GM19324 (cell line): Measurements from ENCODE around the gene WIPF1.

Source experiments
- ATAC-seq: cut with Tn5 transposase; IDR thresholded peaks from one replicate; pipeline ENCODE4 v1.9.1; 2021; ENCODE audit warnings: mild to moderate bottlenecking, moderate library complexity; ENCODE audit not compliant: unreplicated experiment, low FRiP score

Gene WIPF1

DNA sequence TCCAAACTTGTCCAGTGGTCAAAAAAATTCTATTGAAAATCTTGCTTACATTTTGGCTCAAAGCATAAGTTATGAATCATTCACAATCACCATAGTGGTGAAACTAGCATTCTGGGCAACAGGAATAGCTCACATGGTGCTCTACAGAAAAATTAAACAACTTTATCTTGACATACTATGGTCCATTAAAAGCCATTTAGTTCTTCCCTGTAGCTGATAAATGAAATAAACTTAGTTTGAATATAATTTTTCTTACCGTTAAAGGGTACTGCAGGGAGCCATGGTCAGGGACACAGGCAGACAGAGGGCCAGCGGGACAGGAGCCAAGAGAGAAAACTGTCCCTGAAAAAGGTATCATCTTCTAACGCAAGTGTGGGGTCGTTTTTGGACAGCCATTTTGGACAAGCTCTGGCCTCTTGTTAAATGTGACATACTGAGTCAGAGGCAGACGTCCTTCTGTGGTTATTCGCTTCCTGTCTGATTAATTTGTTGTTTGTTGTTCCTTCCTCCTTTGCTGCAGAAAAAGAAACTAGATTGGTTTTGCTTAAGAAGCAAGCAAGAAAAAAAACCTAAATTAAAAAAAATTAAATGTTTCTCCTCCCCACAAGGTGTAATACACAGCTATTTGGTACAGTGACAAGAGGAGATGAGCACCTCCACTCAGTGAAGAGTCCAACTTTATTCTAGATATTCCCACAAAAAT is at the start of gene WIPF1:
TSS of gene WIPF1 (minus strand) at position 460 of the 703 bp plus-strand sequence. CDS start 12,231 bp downstream, outside the sequence.
- peak; percentile 39 for ATAC-seq

DNA sequence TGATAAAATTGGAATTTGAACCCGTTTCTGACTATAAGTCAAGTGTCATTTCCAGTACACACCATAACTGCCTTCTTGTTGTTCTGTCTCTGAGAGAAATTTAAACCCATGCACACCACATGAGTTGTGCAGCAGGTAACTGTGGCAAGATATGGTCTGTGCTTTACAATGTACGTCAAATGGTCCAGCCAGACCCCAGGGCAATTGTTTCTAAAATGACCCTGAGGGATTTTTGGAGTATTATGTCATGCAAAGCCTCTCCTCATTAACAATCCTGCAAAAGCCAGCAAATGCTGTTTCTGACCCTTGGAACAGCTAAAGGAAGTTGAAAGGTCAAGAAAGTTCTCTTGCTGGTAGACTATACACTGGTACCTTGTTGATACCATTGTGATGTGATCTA is 47.7 kb upstream of the WIPF1 start:
- no peak for ATAC-seq

GRCh38 chr2:174644406-174644805 is 46.8 kb upstream of the WIPF1 start:
- no peak for ATAC-seq

GRCh38 chr2:174643356-174643755 is 45.8 kb upstream of the WIPF1 start:
- no peak for ATAC-seq

DNA sequence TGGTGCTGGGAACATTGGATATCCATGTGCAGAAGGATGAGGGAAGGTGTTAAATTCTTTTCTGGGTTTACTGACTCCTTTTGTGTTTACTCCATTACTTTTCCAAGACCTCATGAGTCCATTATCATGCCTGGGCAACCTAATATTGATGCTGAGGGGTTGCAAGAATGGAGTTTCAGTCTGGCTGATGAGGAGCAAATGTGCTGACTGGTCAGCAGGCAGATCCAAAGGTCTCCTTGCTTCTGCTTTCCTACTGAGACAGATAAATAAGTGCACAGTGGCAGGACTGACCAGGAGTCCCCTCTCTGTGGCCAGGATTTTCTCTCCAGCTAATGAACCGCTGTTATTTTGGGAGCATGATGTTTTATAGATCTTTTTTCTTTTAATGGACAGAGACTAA is 43.6 kb upstream of the WIPF1 start:
- ATAC-seq = no peak

DNA sequence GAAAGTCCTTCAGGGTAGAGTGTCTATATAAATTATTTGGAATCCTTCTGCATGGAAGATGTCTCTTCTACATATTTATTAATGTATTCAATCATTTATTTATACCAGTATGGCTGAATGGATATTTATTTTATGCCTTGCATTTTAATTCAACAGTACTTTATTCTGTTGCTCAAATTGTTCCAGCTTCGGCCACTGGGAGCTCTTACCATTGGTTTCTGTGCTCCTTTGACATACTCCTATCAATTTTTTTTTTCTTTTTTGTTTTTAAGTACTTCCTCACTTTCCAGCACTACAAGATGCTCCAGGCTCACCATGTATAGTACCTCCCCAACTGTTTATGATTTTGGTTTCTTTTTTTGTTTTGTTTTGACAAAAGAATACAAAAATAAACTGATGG is 39.4 kb upstream of the WIPF1 start:
- ATAC-seq = no peak

DNA sequence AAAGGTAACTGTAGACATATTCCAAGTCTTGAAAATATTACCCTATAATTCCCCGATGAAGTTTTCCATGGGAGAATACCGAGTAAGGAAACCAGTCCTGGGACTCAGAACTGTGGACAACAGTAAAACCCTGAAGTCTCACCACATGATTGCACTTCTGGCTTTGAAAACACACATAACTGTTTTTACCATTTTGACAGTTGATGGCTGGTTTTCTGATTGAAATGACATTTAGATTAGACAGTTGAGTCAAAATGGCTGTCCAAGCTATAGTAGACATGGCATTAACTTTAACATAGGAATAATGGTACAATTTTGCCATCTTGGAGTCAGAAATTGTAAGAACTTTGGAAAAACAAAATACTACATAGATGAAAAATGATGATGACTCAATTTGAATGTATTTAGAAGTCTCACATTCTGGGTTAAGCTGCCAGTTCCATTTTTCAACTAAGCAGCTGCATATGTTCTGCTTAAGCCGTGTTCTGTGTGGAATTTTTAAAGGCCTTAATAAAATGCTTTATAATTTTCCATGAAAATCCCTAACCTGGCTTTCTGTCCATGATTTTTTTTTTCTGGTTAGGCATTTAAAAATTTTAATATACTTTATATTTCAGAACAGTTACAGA is 38.3 kb upstream of the WIPF1 start:
- ATAC-seq = no peak

DNA sequence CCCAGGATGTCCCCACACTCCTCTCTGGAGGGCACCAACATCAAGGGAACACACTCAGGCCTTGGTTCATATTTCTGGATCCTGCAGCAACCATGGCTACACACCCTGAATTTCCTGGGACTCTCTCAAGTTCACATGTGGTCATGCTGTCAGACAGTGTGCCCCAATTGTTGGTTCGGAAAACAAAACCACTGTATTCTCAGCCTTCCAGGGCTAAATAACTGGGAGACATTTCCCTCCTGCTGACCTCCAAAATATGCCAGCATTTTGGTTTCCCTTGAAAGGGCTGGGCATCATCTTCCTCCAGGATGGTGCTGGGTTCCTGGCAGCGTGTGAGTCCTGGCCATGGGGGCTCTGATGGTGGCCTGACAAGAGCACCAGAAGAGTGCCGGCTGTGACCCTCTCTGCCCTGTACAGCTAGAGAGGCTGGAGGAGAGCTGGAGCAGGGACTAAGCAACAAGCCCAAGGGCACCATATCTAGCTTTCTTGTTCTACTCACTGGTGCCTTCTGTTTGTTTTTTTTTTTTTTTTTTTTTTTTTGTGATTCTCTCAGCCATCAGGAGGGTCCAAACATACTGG is 37.5 kb upstream of the WIPF1 start:
- ATAC-seq = no peak

- ATAC-seq = peak; percentile 70
These were observed 36.8 kb upstream of the WIPF1 start for GRCh38 chr2:174634130-174635014.

GRCh38 chr2:174633623-174633930 is 36.0 kb upstream of the WIPF1 start:
- ATAC-seq = no peak

DNA sequence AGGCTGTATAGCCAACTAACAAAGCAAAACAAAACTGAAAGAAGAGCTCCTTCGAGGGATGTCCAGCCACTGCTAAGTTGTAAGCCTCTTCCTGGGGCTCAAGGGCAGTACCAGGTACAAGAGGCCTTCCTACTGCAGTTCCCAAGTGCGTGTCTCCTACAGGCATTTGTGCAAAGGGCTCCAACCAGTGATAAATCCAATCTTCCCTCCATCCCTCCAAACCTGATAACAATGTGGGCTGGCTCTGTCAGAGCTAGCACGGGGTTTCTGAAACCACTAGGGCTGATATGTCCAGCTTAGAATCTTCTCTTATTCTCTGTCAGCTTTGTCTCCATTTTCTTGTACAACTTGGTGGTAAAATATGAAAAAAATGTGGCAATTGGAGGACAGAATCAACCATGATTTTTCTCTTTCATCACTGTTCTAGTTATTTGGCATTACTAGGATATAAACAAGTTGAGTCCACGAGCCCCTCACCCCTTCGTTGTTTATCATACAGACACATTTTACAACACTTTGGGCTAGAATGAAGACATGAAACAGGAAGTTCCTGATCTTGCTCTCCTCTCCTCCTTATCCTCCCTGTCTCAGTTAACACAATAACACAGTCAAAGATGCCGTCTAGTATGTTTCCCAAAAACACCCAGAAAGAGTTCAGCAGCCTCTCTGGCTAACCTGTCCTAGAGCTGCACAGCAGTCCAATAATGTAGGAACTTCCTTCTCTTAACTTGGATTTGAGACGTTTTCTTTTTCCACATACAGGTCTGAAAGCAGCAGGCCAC is 35.4 kb upstream of the WIPF1 start:
- ATAC-seq = peak; percentile 42

DNA sequence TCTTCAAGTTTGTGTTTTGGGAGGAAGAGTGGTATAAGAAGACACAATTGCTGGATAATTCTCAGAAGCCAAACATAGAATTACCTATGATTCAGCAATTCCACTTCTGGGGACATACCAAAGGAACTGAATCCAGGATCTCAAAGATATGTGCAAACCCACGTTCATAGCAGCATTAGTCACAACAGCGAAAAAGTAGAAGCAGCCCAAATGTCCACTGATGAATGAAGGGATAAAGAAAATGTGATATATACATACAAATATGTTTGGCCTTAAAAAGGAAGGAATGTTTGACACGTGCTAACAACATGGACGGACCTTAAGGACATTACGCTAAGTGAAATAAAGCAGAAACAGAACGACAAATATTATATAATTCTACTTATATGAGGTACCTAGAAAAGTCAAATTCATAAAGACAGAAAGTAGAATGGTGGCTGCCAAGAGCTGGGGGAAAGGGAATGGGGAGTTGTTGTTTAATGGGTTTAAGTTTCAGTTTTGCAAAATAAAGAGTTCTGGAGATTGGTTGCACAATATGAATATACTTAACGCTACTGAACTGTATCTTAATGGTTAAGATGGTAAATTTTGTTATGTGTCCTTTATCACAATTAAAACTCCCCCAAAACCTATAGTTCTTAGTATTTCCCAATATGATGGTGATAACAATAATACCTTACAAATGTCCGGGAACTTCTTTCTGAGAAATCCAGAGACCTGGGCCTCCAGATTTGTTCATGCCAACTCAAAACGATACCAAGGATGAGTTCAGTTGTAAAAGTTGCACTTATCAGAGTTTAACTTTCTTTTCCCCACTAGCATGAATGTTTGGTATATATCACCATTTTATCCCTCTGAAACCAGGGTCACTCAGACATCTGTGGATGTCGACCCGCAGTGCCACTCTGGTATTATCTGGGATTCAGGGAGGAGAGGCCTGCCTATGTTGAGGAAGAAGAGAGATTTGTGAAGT is 33.7 kb upstream of the WIPF1 start:
- no peak for ATAC-seq

DNA sequence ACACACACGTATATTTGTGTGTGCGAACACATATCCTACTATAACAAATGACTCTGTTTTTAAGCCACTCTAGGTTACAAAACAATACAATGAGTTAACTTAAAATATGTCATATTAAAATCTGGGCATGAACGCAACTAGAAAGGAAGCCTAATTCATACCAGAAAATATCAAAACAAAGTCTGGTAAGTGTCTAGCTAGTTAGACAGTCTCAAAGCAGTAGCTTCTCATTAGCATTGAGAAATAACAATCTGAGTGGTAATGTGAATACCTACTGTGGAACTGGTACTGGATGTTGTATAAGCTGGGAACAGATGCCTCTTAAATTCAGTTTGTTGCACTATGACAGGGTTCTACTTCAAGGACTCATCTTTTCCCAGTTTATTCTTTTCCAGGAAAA is 32.5 kb upstream of the WIPF1 start:
- no peak for ATAC-seq

GRCh38 chr2:174629506-174629905 is 31.9 kb upstream of the WIPF1 start:
- ATAC-seq = no peak

DNA sequence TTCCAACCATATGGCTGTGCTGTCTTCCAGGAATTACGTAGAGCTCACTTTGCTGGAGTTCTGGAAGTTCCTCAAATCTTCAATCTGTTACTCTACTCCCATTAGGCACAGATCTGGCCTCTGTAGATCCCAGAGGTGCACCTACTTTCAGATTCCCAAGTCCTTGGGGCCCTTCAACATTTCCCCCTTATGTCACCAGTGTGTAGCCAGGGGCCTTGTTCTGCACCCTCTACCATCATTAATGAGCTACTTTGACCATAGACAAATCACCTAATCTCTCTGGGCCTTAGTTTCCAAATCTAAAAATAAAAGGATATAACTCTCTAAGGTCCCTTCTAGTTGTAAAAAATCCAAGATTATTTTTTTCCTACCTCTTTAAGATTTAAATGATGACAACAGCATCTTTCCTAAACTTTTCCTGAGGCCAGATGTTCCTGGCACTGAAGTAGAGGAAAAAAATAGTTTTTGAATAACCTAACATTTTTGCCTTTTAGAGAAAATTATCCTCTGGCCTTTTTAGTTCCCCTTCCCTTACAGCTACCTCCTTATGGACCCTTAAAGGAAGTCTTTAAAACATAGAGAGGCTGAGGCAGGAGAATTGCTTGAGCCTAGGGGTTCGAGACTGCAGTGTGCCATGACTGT is 31.0 kb upstream of the WIPF1 start:
- no peak for ATAC-seq

- no peak for ATAC-seq
These were observed 29.6 kb upstream of the WIPF1 start for GRCh38 chr2:174627216-174627615.

DNA sequence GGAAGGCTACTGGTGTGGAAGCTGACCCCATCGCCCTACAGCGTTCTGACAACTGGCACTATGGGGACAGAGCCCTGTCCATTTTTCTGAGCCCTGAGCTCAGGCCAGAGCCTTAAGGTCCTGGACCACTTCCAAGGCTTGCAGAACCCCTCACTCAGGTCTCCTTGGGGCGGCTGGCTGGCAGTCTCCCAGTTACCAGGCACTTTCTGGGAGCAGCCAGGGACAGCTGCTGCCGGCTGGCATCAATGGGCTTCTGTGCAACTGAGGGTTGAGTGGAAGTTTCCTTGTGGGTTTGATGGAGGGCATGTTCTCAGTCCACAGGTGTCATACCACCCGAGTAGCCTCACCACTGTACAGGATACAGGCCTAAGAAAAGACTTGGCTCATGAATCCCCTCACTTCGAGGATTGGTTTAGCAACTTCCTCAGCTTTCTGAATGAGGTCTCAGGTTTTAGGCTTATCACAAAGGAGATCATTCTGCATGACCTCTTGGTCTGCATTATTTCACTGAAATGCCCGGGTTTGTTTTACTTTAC is 27.4 kb upstream of the WIPF1 start:
- ATAC-seq = no peak

- ATAC-seq = no peak
These were observed 26.1 kb upstream of the WIPF1 start for GRCh38 chr2:174623690-174624089.
